Measurements from ENCODE around the gene TRAPPC11.
"Not testable (repeated sequence)": the region's sequence is repeated elsewhere in the genome, so short reads cannot be mapped to it uniquely, and the experiment has no call there.

GRCh38 chr4:183627286-183627685 lies 31.8 kb upstream of the TRAPPC11 start:
- not testable (repeated sequence) for TF ChIP-seq CTCF, POLR2A (IDR thresholded peaks at IDR 0.05)
